Liver (tissue), 9 donors: ENCODE measurements around the gene ASAP2. TPM values are rescaled to one million over a fixed set of nuclear protein-coding genes. Genes with fewer than 3 reads are reported as not detected.

Experiments used
- DNase-seq: peaks from one replicate; pipeline ENCODE4 v3.0.0-alpha.2; 2017; ENCODE audit warnings: low spot score
- H3K27ac ChIP-seq, 2 donors: one replicate each; pipeline ENCODE4 v1.7.0; 2013; ENCODE audit warnings: inconsistent platforms in 2 of 2, low read length in 2 of 2, control low read depth in 1 of 2, low read depth in 1 of 2, mild to moderate bottlenecking in 1 of 2
- H3K27me3 ChIP-seq, 4 donors: one replicate each; pipeline versions ENCODE4 v1.6.1 to v1.7.0; 2013; ENCODE audit warnings: low read length in 3 of 4, inconsistent platforms in 1 of 4, mild to moderate bottlenecking in 1 of 4, moderate library complexity in 1 of 4; ENCODE audit not compliant: control insufficient read depth in 4 of 4, insufficient read depth in 4 of 4
- H3K36me3 ChIP-seq, 4 donors: one replicate each; pipeline versions ENCODE4 v1.6.1 to v1.7.0; 2013; ENCODE audit warnings: low read length in 3 of 4, mild to moderate bottlenecking in 3 of 4, low read depth in 1 of 4, moderate library complexity in 1 of 4; ENCODE audit not compliant: control insufficient read depth in 4 of 4, insufficient read depth in 3 of 4
- H3K4me1 ChIP-seq, 4 donors: one replicate each; pipeline versions ENCODE4 v1.6.1 to v1.7.0; 2013; ENCODE audit warnings: low read length in 3 of 4, mild to moderate bottlenecking in 3 of 4, moderate library complexity in 1 of 4; ENCODE audit not compliant: control insufficient read depth in 4 of 4, insufficient read depth in 4 of 4
- H3K4me3 ChIP-seq, 3 donors: one replicate each; pipeline versions ENCODE4 v1.6.1 to v1.7.0; 2013; ENCODE audit warnings: low read length in 3 of 3, control low read depth in 1 of 3, low read depth in 1 of 3, mild to moderate bottlenecking in 1 of 3
- H3K9ac ChIP-seq, 2 donors: one replicate each; pipeline ENCODE4 v1.7.0; 2013; ENCODE audit warnings: low read length in 2 of 2, mild to moderate bottlenecking in 2 of 2, moderate library complexity in 2 of 2, control low read depth in 1 of 2, low read depth in 1 of 2
- H3K9me3 ChIP-seq, 4 donors: one replicate each; pipeline versions ENCODE4 v1.6.1 to v1.7.0; 2013; ENCODE audit warnings: low read length in 3 of 4; ENCODE audit not compliant: control insufficient read depth in 4 of 4
- EGR1 ChIP-seq, 2 donors: IDR thresholded peaks; 2 replicates each; pipeline ENCODE4 v1.6.1; 2016 to 2018; ENCODE audit warnings: antibody characterized with exemption in 2 of 2, low read depth in 2 of 2
- FOXA1 ChIP-seq: IDR thresholded peaks from 2 replicates; pipeline ENCODE4 v1.6.1; 2016; ENCODE audit warnings: antibody characterized with exemption
- FOXA2 ChIP-seq: IDR thresholded peaks from 2 replicates; pipeline ENCODE4 v1.6.1; 2016; ENCODE audit warnings: antibody characterized with exemption
- GABPA ChIP-seq, 2 donors: IDR thresholded peaks in 1 of 2; conservative IDR thresholded peaks in 1 of 2; 2 replicates each; pipeline ENCODE4 v1.6.1; 2016; ENCODE audit warnings: antibody characterized with exemption in 2 of 2, mild to moderate bottlenecking in 1 of 2, moderate library complexity in 1 of 2
- HNF4A ChIP-seq, 2 donors: conservative IDR thresholded peaks; 2 replicates each; pipeline ENCODE4 v1.6.1; 2016; ENCODE audit warnings: antibody characterized with exemption in 2 of 2, mild to moderate bottlenecking in 2 of 2
- HNF4G ChIP-seq: IDR thresholded peaks from 2 replicates; pipeline ENCODE4 v1.6.1; 2016; ENCODE audit warnings: antibody characterized with exemption
- JUND ChIP-seq, 2 donors: IDR thresholded peaks; 2 replicates each; pipeline ENCODE4 v1.6.1; 2016; ENCODE audit warnings: antibody characterized with exemption in 2 of 2
- NR2F2 ChIP-seq: IDR thresholded peaks from 2 replicates; pipeline ENCODE4 v1.6.1; 2016; ENCODE audit warnings: antibody characterized with exemption
- RAD21 ChIP-seq, 2 donors: IDR thresholded peaks; 2 replicates each; pipeline ENCODE4 v1.6.1; 2016; ENCODE audit warnings: antibody characterized with exemption in 2 of 2, mild to moderate bottlenecking in 2 of 2
- RXRA ChIP-seq, 2 donors: IDR thresholded peaks; 2 replicates each; pipeline ENCODE4 v1.6.1; 2017 to 2018; ENCODE audit warnings: antibody characterized with exemption in 2 of 2, mild to moderate bottlenecking in 1 of 2
- SP1 ChIP-seq: IDR thresholded peaks from 2 replicates; pipeline ENCODE4 v1.6.1; 2018; ENCODE audit warnings: antibody characterized with exemption, mild to moderate bottlenecking
- TAF1 ChIP-seq: conservative IDR thresholded peaks from 2 replicates; pipeline ENCODE4 v1.6.1; 2016; ENCODE audit warnings: antibody characterized with exemption, mild to moderate bottlenecking
- YY1 ChIP-seq: IDR thresholded peaks from 2 replicates; pipeline ENCODE4 v1.6.1; 2016; ENCODE audit warnings: antibody characterized with exemption, mild to moderate bottlenecking
- WGBS: extraction: QIAGEN DNeasy Blood & Tissue Kit; methylation state at CpG from one replicate; pipeline ENCODE4 v1.1.7; 2013; 5-methylcytosine and 5-hydroxymethylcytosine counted together
- polyA plus RNA-seq, 2 donors: library from polyadenylated mRNA; stranded (reverse) in 1 of 2; unstranded in 1 of 2; fragments of 200-250 nt in 1 of 2; fragments of >200 nt in 1 of 2; fragmentation: Nextera tagmentation in 1 of 2; extraction: Ambion mirVana in 1 of 2; gene quantifications; one replicate each; pipeline versions ENCODE4 v1.2.1 to v1.2.3, GENCODE V29; 2013 to 2015
- total RNA-seq, 2 donors: library from RNA; depleted of rRNA; stranded (reverse); fragments of >200 nt; gene quantifications; one replicate each; pipeline ENCODE4 v1.2.3, GENCODE V29; 2014
- TF ChIP-seq, protein P1 (sequence below): IDR thresholded peaks from 2 replicates; pipeline ENCODE4 v1.6.1; 2016; ENCODE audit warnings: antibody characterized with exemption
- TF ChIP-seq, protein P2 (sequence below): IDR thresholded peaks from 2 replicates; pipeline ENCODE4 v1.6.1; 2016; ENCODE audit warnings: antibody characterized with exemption
- TF ChIP-seq, protein P3 (sequence below): fragments of 150-350 bp; IDR thresholded peaks from 2 replicates; pipeline ENCODE4 v1.5.1; 2017; ENCODE audit warnings: improper control_type of control experiment, low read depth, low read length; ENCODE audit not compliant: missing input control
- TF ChIP-seq, protein P4 (sequence below): IDR thresholded peaks from 2 replicates; pipeline ENCODE4 v1.6.1; 2016; ENCODE audit warnings: antibody characterized with exemption
- TF ChIP-seq, protein P5 (sequence below): IDR thresholded peaks from 2 replicates; pipeline ENCODE4 v1.6.1; 2016; ENCODE audit warnings: antibody characterized with exemption, mild to moderate bottlenecking
- donor health status: healthy.
- donor health status: healthy.
- donor health status: healthy.
- donor health status: healthy.
- donor health status: healthy.

ASAP2 gene
- total and polyA plus RNA-seq, 4 donors: 0.36 to 5.9 (median 2.6) TPM

DNA sequence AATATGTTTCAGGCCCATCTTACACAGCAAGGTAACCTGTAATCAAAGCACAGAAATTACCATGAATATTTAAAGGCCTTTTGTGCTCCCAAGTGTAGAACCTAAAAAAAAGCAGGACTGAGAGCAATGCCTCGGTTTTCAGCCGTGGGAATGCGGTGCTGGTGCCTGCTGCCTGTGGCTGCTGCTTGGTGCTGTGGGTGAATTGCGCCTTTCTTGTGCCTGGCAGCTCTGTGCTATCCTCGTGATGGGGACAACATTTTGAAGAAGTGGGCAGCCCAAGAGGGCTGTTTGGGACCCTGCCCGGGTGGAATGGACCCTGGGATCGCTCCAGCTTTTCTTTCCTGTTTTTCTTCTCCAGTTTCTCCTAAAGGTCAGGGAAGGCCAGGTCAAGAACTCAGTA lies 91.2 kb downstream of the ASAP2 start:
- no peaks in the 10 kb centered on the region for H3K27me3 ChIP-seq
- DNase-seq: no peak
- WGBS: 87% methylated on average over 7 of the region's 7 CpGs
- H3K36me3 ChIP-seq: no peaks in the 10 kb centered on the region
- H3K27ac ChIP-seq: no peak overlapping the region
- H3K4me3 ChIP-seq: no peak overlapping the region
- H3K9ac ChIP-seq: no peak overlapping the region
- TF ChIP-seq, protein P1, sequence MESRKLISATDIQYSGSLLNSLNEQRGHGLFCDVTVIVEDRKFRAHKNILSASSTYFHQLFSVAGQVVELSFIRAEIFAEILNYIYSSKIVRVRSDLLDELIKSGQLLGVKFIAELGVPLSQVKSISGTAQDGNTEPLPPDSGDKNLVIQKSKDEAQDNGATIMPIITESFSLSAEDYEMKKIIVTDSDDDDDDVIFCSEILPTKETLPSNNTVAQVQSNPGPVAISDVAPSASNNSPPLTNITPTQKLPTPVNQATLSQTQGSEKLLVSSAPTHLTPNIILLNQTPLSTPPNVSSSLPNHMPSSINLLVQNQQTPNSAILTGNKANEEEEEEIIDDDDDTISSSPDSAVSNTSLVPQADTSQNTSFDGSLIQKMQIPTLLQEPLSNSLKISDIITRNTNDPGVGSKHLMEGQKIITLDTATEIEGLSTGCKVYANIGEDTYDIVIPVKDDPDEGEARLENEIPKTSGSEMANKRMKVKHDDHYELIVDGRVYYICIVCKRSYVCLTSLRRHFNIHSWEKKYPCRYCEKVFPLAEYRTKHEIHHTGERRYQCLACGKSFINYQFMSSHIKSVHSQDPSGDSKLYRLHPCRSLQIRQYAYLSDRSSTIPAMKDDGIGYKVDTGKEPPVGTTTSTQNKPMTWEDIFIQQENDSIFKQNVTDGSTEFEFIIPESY: no peak
- TF ChIP-seq, protein P2, sequence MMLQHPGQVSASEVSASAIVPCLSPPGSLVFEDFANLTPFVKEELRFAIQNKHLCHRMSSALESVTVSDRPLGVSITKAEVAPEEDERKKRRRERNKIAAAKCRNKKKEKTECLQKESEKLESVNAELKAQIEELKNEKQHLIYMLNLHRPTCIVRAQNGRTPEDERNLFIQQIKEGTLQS: no peak
- TF ChIP-seq JUND (IDR thresholded peaks at IDR 0.05) (no peak), TAF1 (no peak), FOXA1 (no peak), HNF4A (conservative IDR thresholded peaks at IDR 0.05) (no peak), EGR1 (IDR thresholded peaks at IDR 0.05; ENCODE audit: low read depth in 2 of 2) (no peak), HNF4G (no peak), SP1 (no peak), NR2F2 (no peak), FOXA2 (no peak), YY1 (no peak), GABPA (IDR thresholded peaks at IDR 0.05 in 1 of 2, conservative IDR thresholded peaks at IDR 0.05 in 1 of 2) (no peak), RAD21 (IDR thresholded peaks at IDR 0.05) (no peak), RXRA (IDR thresholded peaks at IDR 0.05) (no peak)
- TF ChIP-seq, protein P3, sequence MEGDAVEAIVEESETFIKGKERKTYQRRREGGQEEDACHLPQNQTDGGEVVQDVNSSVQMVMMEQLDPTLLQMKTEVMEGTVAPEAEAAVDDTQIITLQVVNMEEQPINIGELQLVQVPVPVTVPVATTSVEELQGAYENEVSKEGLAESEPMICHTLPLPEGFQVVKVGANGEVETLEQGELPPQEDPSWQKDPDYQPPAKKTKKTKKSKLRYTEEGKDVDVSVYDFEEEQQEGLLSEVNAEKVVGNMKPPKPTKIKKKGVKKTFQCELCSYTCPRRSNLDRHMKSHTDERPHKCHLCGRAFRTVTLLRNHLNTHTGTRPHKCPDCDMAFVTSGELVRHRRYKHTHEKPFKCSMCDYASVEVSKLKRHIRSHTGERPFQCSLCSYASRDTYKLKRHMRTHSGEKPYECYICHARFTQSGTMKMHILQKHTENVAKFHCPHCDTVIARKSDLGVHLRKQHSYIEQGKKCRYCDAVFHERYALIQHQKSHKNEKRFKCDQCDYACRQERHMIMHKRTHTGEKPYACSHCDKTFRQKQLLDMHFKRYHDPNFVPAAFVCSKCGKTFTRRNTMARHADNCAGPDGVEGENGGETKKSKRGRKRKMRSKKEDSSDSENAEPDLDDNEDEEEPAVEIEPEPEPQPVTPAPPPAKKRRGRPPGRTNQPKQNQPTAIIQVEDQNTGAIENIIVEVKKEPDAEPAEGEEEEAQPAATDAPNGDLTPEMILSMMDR: no peak
- TF ChIP-seq, protein P4, sequence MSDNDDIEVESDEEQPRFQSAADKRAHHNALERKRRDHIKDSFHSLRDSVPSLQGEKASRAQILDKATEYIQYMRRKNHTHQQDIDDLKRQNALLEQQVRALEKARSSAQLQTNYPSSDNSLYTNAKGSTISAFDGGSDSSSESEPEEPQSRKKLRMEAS: no peak
- TF ChIP-seq, protein P5, sequence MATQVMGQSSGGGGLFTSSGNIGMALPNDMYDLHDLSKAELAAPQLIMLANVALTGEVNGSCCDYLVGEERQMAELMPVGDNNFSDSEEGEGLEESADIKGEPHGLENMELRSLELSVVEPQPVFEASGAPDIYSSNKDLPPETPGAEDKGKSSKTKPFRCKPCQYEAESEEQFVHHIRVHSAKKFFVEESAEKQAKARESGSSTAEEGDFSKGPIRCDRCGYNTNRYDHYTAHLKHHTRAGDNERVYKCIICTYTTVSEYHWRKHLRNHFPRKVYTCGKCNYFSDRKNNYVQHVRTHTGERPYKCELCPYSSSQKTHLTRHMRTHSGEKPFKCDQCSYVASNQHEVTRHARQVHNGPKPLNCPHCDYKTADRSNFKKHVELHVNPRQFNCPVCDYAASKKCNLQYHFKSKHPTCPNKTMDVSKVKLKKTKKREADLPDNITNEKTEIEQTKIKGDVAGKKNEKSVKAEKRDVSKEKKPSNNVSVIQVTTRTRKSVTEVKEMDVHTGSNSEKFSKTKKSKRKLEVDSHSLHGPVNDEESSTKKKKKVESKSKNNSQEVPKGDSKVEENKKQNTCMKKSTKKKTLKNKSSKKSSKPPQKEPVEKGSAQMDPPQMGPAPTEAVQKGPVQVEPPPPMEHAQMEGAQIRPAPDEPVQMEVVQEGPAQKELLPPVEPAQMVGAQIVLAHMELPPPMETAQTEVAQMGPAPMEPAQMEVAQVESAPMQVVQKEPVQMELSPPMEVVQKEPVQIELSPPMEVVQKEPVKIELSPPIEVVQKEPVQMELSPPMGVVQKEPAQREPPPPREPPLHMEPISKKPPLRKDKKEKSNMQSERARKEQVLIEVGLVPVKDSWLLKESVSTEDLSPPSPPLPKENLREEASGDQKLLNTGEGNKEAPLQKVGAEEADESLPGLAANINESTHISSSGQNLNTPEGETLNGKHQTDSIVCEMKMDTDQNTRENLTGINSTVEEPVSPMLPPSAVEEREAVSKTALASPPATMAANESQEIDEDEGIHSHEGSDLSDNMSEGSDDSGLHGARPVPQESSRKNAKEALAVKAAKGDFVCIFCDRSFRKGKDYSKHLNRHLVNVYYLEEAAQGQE: no peak
- no peaks in the 10 kb centered on the region for H3K9me3 ChIP-seq
- peaks cover 0 to 4% (median 2%) of the 10 kb centered on the region in 4 donors for H3K4me1 ChIP-seq
